ENCODE data around the gene BLOC1S5. TPM values are rescaled to one million over a fixed set of nuclear protein-coding genes. Genes with fewer than 3 reads are reported as not detected.

Gene BLOC1S5
- total and polyA plus RNA-seq, 2 of the 13 experiments (the other 11 are each of a cell fraction or from before 2014, with no cell fraction given) = 10.5 to 41.5 TPM

GRCh38 chr6:8073758-8074157 lies 9.6 kb upstream of the BLOC1S5 start:
- no peak overlapping the region for H3K9ac ChIP-seq (ENCODE audit: insufficient read depth, low read depth, low read length)
- POLR2A ChIA-PET = interaction anchor here (1.5 to 1.8 kb wide), 2 partner anchors 9 to 28 kb away, joined by 7 to 11 read pairs; partner anchors contain the start of genes BLOC1S5 and EEF1E1
- TF ChIP-seq ZNF451 (CRISPR knock-in tag; IDR thresholded peaks at IDR 0.05) = no peak
- TF ChIP-seq ZNF616 (CRISPR knock-in tag; IDR thresholded peaks at IDR 0.05; ENCODE audit: low read depth) = no peak
- TF ChIP-seq GPBP1L1 (CRISPR knock-in tag; IDR thresholded peaks at IDR 0.05) = no peak
- no peak for TF ChIP-seq LCORL (IDR thresholded peaks at IDR 0.05)
- TF ChIP-seq LCORL (CRISPR knock-in tag; IDR thresholded peaks at IDR 0.05) = no peak
- TF ChIP-seq PAX8 (CRISPR knock-in tag; IDR thresholded peaks at IDR 0.05; ENCODE audit: borderline replicate concordance) = no peak
- TF ChIP-seq ZNF879 (CRISPR knock-in tag; IDR thresholded peaks at IDR 0.05) = no peak
- TF ChIP-seq AFF4 (CRISPR knock-in tag; IDR thresholded peaks at IDR 0.05) = no peak
- TF ChIP-seq ZNF318 (CRISPR knock-in tag; IDR thresholded peaks at IDR 0.05) = no peak
- TF ChIP-seq TEAD2 (CRISPR knock-in tag; IDR thresholded peaks at IDR 0.05) = no peak

More at GRCh38 chr6:8073758-8074157, 9.6 kb upstream of the BLOC1S5 start:
- Histone ChIP-seq H3K79me2 (ENCODE audit: insufficient read depth, low read length) (no peaks in the 10 kb centered on the region), H3K36me3 (replicated peaks in 1 of 2; ENCODE audit: control insufficient read depth in 1 of 2, insufficient read depth in 2 of 2, low read length in 2 of 2) (peaks cover 2 to 3% of the 10 kb centered on the region in 2 experiments; a peak in 3 of 5 replicates), H3K27ac (ENCODE audit: extremely low read length, insufficient read depth, low read length) (no peak overlapping the region), H3K4me3 (replicated peaks in 1 of 3; ENCODE audit: insufficient read depth in 1 of 3, low read depth in 2 of 3, low read length in 3 of 3) (no peak overlapping the region), H3K4me2 (ENCODE audit: low read depth, low read length) (no peak overlapping the region), H4K20me1 (ENCODE audit: insufficient read depth, low read length) (no peaks in the 10 kb centered on the region), H3K9me3 (ENCODE audit: low read length) (no peaks in the 10 kb centered on the region), H3K4me1 (ENCODE audit: insufficient read depth, low read length) (peaks cover 11% of the 10 kb centered on the region), H3K27me3 (ENCODE audit: control insufficient read depth in 1 of 2, insufficient read depth in 2 of 2, low read length in 2 of 2) (no peaks in the 10 kb centered on the region), H2AFZ (ENCODE audit: low read length) (no peak overlapping the region)
- in situ Hi-C loops (cut with HindIII; ENCODE audit: extremely low pct_ligation_motif_present, low pct_unique_long_range_greater_than_20kb) (no loop called here), intact Hi-C loops (cut with micrococcal nuclease; ENCODE audit: unreplicated experiment) (no loop called here)
- DNase-seq (ENCODE audit: low spot score) (no peak), ATAC-seq (no peak), FAIRE-seq (no peak)
- WGBS (ENCODE audit: low lambda C conversion rate) = 94% methylated on average over 3 of the region's 3 CpGs
- no TSS peak for BruUV-seq (replicated peaks)
- CTCF ChIA-PET (ENCODE audit: low intra/inter-chr PET ratio, low total read pairs) = no interaction called here
